ENCODE measurements around the gene NRK.
"Not testable (repeated sequence)": the region's sequence is repeated elsewhere in the genome, so short reads cannot be mapped to it uniquely, and the experiment has no call there.

The NRK gene

DNA sequence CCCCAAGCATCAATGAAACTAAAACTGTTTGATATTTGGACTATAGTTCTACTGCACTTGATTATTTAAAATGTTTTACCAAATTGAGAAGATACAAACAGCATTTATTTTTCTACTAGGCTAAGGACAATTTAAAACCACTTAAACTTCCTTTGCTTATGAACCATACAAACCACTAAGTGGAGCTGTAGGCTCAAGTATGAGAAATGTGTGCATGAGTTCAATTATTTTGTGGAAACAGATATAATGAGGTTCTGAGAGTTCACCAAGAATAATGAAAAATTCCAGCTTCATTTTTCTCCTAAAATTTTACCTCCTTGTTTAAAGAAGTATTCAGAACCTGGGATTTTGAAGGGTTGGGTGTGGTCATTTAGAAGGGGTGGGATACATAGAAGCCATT, 153.0 kb downstream of the NRK start:
- Mint-ChIP-seq H3K9me3 (no peaks in the 10 kb centered on the region), H3K4me3 (no peak overlapping the region), H3K27ac (no peak overlapping the region), H3K36me3 (no peaks in the 10 kb centered on the region), H3K27me3 (no peaks in the 10 kb centered on the region), H3K4me1 (no peaks in the 10 kb centered on the region)
- DNase-seq: no peak
- CTCF ChIA-PET: no interaction called here

DNA sequence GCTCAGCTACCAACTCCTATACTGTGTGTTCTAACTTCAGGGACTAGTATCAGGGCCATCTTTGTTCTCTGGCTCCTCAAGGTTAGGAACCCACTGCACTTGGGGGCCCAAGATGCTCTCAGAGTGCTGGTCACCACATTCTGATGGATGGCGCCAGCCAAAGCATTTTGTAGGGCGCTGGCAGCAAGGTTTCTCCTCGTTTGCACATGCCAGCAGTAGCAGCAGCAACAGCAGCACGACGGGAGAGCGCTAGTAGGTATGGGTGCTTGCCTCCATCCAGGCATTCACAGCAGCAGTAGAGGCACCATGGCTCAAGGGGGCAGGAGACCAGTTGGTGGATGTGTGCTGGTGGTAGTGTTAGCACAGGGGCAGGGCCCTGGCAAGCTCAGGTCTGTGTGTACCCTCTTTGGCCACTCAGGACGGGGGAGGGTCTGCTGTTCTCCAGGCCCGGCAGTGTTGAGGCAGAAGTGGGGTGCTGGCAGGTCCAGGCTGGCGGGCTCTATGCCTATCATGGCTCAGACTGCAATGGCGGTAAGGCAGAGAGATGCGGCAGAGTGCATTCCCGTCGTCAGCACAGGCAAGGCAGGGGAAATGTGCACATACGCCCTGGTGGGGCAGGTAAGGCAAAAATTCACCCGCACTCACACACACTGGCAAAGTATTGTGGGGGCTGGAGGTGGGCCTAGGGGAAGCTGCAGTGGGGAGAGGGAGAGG, 159.6 kb downstream of the NRK start:
- H3K4me3 Mint-ChIP-seq: no peak overlapping the region
- DNase-seq: no peak
- CTCF ChIA-PET: no interaction called here
- no peaks in the 10 kb centered on the region for H3K9me3 Mint-ChIP-seq
- no peaks in the 10 kb centered on the region for H3K27me3 Mint-ChIP-seq
- H3K27ac Mint-ChIP-seq: no peak overlapping the region
- no peaks in the 10 kb centered on the region for H3K36me3 Mint-ChIP-seq
- no peaks in the 10 kb centered on the region for H3K4me1 Mint-ChIP-seq

DNA sequence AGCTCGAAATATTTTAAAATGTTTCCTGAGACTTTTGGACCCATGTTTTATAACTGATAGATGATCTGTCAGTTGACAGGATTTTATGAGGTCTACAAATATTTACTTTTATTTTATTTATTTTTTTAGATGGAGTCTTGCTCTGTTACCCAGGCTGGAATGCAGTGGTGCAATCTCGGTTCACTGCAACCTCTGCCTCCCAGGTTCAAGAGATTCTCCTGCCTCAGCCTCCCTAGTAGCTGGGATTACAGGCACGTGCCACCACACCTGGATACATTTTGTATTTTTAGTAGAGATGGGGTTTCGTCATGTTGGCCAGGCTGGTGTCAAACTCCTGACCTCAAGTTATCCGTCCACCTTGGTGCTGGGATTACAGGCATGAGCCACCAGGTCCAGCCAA, 166.1 kb downstream of the NRK start:
- H3K27me3 Mint-ChIP-seq, H3K27ac Mint-ChIP-seq, H3K36me3 Mint-ChIP-seq, H3K4me3 Mint-ChIP-seq, H3K9me3 Mint-ChIP-seq, CTCF ChIA-PET, H3K4me1 Mint-ChIP-seq, DNase-seq: not testable (repeated sequence)

DNA sequence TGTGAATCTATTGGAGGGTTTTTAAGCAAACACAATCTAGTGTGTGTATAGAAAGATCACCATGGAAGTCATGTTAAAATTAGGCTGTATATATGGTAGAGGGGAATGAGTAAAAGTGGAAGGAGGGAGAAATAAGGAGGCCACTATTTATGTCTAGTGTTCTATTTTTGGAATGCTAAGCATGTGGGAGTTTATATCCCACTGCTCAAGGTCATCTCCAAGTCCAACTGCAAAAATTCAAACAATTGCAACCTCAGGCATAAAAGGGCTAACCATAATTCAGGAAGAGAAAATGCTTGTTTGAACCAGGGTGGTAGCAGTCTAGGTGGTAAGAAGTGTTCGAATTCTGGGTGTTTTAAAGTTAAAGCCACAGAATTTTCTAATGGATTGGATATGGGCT, 177.0 kb downstream of the NRK start:
- Mint-ChIP-seq H3K27me3 (no peaks in the 10 kb centered on the region), H3K4me1 (no peaks in the 10 kb centered on the region), H3K9me3 (no peaks in the 10 kb centered on the region), H3K4me3 (no peak overlapping the region), H3K27ac (no peak overlapping the region), H3K36me3 (no peaks in the 10 kb centered on the region)
- DNase-seq: no peak
- CTCF ChIA-PET: no interaction called here

DNA sequence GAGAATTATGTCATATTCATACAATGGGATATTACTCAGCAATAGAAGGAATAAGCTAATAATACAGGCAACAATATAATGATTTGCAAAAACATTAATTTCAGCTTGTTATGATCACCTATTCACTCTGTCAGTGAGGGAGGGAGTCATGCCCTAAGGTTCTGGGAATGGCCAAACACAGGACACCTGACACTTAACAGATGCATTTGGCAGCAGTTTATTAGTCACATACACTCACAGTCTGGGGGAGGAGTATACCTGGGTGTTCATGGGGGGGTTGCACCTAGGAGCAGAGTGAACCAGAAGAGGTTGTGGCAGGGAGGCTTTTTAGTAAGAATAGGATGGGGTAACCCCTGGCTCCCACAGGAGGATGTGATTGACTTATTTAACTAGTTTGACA, 177.9 kb downstream of the NRK start:
- Mint-ChIP-seq H3K9me3 (no peaks in the 10 kb centered on the region), H3K4me3 (no peak overlapping the region), H3K27me3 (no peaks in the 10 kb centered on the region), H3K4me1 (no peaks in the 10 kb centered on the region), H3K36me3 (no peaks in the 10 kb centered on the region), H3K27ac (no peak overlapping the region)
- no peak for DNase-seq
- CTCF ChIA-PET: no interaction called here

DNA sequence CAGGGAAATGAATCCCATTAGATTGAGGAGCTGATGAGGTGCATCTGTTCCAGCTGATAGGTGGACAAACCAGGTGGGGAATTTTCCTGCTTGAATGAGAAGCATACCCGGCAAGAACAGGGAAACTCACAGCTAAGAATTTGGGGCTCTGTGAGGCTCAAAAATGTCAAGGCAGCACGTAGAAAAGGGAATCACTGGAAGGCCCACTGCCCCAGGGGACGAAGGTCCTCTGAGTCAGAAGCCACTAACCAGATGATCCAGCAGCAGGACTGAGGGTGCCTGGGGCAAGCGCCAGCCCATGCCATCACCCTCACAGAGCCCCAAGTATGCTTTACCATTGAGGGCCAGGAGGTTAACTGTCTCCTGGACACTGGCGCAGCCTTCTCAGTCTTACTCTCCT, 178.3 kb downstream of the NRK start:
- not testable (repeated sequence) for H3K4me1 Mint-ChIP-seq, H3K27ac Mint-ChIP-seq

DNA sequence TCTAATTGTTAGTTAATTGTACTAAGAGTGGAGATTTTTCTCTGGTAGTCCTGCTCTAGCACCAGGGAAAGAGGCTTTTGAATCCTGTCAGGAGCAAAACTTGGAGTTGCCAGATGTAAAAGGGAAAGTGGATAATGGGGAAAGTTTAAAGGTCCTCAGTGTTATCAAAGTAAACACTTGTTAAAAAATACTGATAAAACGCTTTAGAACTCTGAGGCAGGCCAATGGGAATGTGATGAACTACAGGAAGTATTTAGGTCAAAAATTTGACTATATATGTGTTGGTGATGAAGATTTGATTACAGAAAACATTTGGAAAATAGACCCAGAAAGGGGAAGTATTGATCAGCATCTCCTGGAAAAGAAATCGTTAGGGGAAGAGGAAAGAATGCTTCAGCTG, 183.3 kb downstream of the NRK start:
- H3K27me3 Mint-ChIP-seq: no peaks in the 10 kb centered on the region
- DNase-seq: no peak
- CTCF ChIA-PET: no interaction called here
- H3K4me3 Mint-ChIP-seq: no peak overlapping the region
- H3K27ac Mint-ChIP-seq: no peak overlapping the region
- no peaks in the 10 kb centered on the region for H3K36me3 Mint-ChIP-seq
- no peaks in the 10 kb centered on the region for H3K4me1 Mint-ChIP-seq
- H3K9me3 Mint-ChIP-seq: no peaks in the 10 kb centered on the region

More for the DNA sequence above, 178.3 kb downstream of the NRK start:
- H3K27me3 Mint-ChIP-seq, CTCF ChIA-PET, H3K36me3 Mint-ChIP-seq, H3K9me3 Mint-ChIP-seq, H3K4me3 Mint-ChIP-seq, DNase-seq: not testable (repeated sequence)

DNA sequence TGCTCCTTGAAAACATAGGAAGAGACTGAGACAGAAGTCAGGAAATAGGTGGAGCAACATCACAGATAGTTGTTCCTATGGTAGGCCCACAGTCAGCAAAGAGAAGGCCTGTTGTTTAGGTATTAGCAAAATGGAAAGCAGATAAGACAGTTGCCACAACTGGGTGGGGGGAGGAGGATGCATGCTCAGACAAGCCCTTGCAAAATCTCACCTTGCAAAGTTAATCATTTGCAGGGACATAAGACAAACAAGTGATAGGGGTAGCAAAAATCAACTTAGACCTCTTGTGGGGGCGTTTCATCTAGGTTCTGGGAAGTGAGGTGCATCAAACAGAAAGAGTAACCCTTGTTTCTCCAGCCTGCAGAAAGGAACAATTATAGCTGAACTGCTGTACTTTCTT, 185.5 kb downstream of the NRK start:
- H3K4me3 Mint-ChIP-seq: no peak overlapping the region
- H3K36me3 Mint-ChIP-seq: no peaks in the 10 kb centered on the region
- DNase-seq: no peak
- CTCF ChIA-PET: no interaction called here
- H3K27ac Mint-ChIP-seq: no peak overlapping the region
- H3K27me3 Mint-ChIP-seq: no peaks in the 10 kb centered on the region
- H3K9me3 Mint-ChIP-seq: peaks cover 3% of the 10 kb centered on the region
- no peaks in the 10 kb centered on the region for H3K4me1 Mint-ChIP-seq

Measured in activated naive CD4-positive, alpha-beta T cell treated with anti-CD3 and anti-CD28 coated beads, Interleukin-2, amount 10 ng/mL, durations not matched to agents 7 days and 5 days (primary cell).